Uterus (tissue), 4 donors: Measurements from ENCODE around the gene S100A13. TPM values are rescaled to one million over a fixed set of nuclear protein-coding genes. Genes with fewer than 3 reads are reported as not detected.

ENCODE experiments used
- DNase-seq, 2 donors: peaks; one replicate each; pipeline ENCODE4 v3.0.0-alpha.2; 2019 to 2020
- H3K27ac ChIP-seq, 2 donors: fragments of 200-600 bp; sonication (generic); 1 replicate in 1 of 2; 2 replicates in 1 of 2; pipeline ENCODE4 v1.5.1; 2016 to 2018
- H3K27me3 ChIP-seq, 2 donors: fragments of 200-600 bp; sonication (generic); one replicate each; pipeline ENCODE4 v1.5.1; 2018 to 2019; ENCODE audit warnings: control low read depth in 1 of 2
- H3K36me3 ChIP-seq, 2 donors: fragments of 200-600 bp; sonication (generic); one replicate each; pipeline ENCODE4 v1.5.1; 2019; ENCODE audit warnings: control low read depth in 1 of 2
- H3K4me1 ChIP-seq, 2 donors: fragments of 200-600 bp; sonication (generic); one replicate each; pipeline ENCODE4 v1.5.1; 2018 to 2019; ENCODE audit warnings: control low read depth in 1 of 2
- H3K4me3 ChIP-seq, 2 donors: fragments of 200-600 bp; sonication (generic); 1 replicate in 1 of 2; 2 replicates in 1 of 2; pipeline ENCODE4 v1.5.1; 2018 to 2019; ENCODE audit warnings: mild to moderate bottlenecking in 1 of 2
- H3K9me3 ChIP-seq, 2 donors: fragments of 200-600 bp; sonication (generic); one replicate each; pipeline ENCODE4 v1.5.1; 2019; ENCODE audit warnings: control low read depth in 1 of 2
- CTCF ChIP-seq, 4 experiments: fragments of 200-600 bp in 2 of 4; fragments of 450-650 bp in 2 of 4; sonication (generic) in 2 of 4; IDR thresholded peaks; one replicate each; pipeline ENCODE4 v1.5.1; 2016 to 2019; ENCODE audit warnings: antibody characterized with exemption in 4 of 4, mild to moderate bottlenecking in 2 of 4, moderate library complexity in 1 of 4
- POLR2A ChIP-seq, 2 donors: fragments of 450-650 bp; IDR thresholded peaks; one replicate each; pipeline ENCODE4 v1.6.1; 2016; ENCODE audit warnings: antibody characterized with exemption in 2 of 2, mild to moderate bottlenecking in 1 of 2, moderate library complexity in 1 of 2
- intact Hi-C: fragments of 100-400 bp; cut with DNase I; formaldehyde crosslinking; loops from one replicate; pipeline ENCODE4 v1.15.1; 2023; ENCODE audit warnings: low total_unique reads
- total RNA-seq, 4 donors: library from RNA; depleted of rRNA in 3 of 4; stranded (reverse); fragments of >200 nt in 3 of 4; gene quantifications; one replicate each; pipeline versions ENCODE4 v1.1.0 to v1.2.4, GENCODE V29; 2014 to 2023
- donor health status: DM: yes; HTN: yes; CAD: no.

The S100A13 gene
- total RNA-seq, 4 donors from 2014 or later = 25.9 to 269 (median 126) TPM

- no peak overlapping the region for H3K27ac ChIP-seq
- no peaks in the 10 kb centered on the region for H3K9me3 ChIP-seq
Observed at GRCh38 chr1:153606194-153606593, 21.1 kb downstream of the S100A13 start.

GRCh38 chr1:153602749-153603148, 24.6 kb downstream of the S100A13 start:
- Histone ChIP-seq H3K27me3 (no peaks in the 10 kb centered on the region), H3K4me1 (peaks cover 0 to 3% of the 10 kb centered on the region in 2 donors), H3K4me3 (no peak overlapping the region), H3K9me3 (no peaks in the 10 kb centered on the region), H3K27ac (no peak overlapping the region), H3K36me3 (no peaks in the 10 kb centered on the region)
- intact Hi-C loops = no loop called here
- no peak for TF ChIP-seq CTCF (IDR thresholded peaks at IDR 0.05)
- TF ChIP-seq POLR2A (IDR thresholded peaks at IDR 0.05) = no peak
- DNase-seq = no peak

More at GRCh38 chr1:153606194-153606593, 21.1 kb downstream of the S100A13 start:
- Histone ChIP-seq H3K4me3 (no peak overlapping the region), H3K27me3 (no peaks in the 10 kb centered on the region), H3K36me3 (no peaks in the 10 kb centered on the region), H3K4me1 (peaks cover 8 to 12% of the 10 kb centered on the region in 2 donors)
- TF ChIP-seq POLR2A (IDR thresholded peaks at IDR 0.05) = no peak
- TF ChIP-seq CTCF (IDR thresholded peaks at IDR 0.05) = no peak
- intact Hi-C loops = no loop called here
- DNase-seq = no peak

GRCh38 chr1:153599847-153600246, 27.5 kb downstream of the S100A13 start:
- H3K27ac ChIP-seq = no peak overlapping the region
- no peaks in the 10 kb centered on the region for H3K36me3 ChIP-seq
- intact Hi-C loops = no loop called here
- no peak for DNase-seq
- no peak overlapping the region for H3K4me3 ChIP-seq
- H3K9me3 ChIP-seq = no peaks in the 10 kb centered on the region
- TF ChIP-seq CTCF (IDR thresholded peaks at IDR 0.05) (no peak), POLR2A (IDR thresholded peaks at IDR 0.05) (no peak)
- H3K27me3 ChIP-seq = no peaks in the 10 kb centered on the region
- H3K4me1 ChIP-seq = no peaks in the 10 kb centered on the region

- H3K27ac ChIP-seq = no peak overlapping the region
Observed at GRCh38 chr1:153598309-153599172, 28.8 kb downstream of the S100A13 start.

More at GRCh38 chr1:153598309-153599172, 28.8 kb downstream of the S100A13 start:
- Histone ChIP-seq H3K27me3 (no peaks in the 10 kb centered on the region), H3K36me3 (no peaks in the 10 kb centered on the region), H3K4me1 (no peaks in the 10 kb centered on the region), H3K9me3 (no peaks in the 10 kb centered on the region), H3K4me3 (no peak overlapping the region)
- DNase-seq = no peak
- TF ChIP-seq CTCF (IDR thresholded peaks at IDR 0.05) (no peak), POLR2A (IDR thresholded peaks at IDR 0.05) (no peak)
- intact Hi-C loops = no loop called here
